ENCODE measurements around the gene MYPN. TPM values are rescaled to one million over a fixed set of nuclear protein-coding genes. Genes with fewer than 3 reads are reported as not detected.
"Not testable (repeated sequence)": the region's sequence is repeated elsewhere in the genome, so short reads cannot be mapped to it uniquely, and the experiment has no call there.

Gene MYPN
- polyA plus RNA-seq, 3 donors from 2014 or later: not detected

DNA sequence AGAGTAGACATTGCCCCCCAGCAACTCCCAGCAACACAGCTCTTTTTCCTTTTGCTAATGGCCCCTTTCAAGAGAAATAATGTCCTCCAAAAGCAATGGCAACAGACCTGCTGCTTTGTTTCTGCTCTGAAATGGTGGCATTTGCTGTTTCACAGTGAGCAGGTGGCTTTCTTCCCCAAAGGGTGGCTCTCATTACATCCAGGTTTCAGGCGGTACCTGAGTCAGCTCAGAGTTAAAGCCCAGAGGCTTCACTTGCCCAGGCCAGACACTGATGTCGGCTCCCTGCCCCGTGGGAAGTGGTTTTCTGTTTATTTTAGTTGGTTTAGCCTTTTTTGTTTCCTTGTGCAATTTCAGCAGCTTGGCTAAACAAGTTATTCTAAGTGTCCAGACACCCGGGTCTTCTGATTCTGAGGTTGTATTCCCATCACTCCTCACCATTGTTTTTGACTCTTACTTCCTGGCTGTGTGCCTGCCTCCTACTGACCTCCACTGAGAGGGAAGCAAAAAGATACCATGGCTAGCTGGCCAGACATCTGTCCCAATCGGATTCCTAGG is 130.4 kb downstream of the MYPN start:
- no peak for DNase-seq
- Mint-ChIP-seq H3K4me1 (no peaks in the 10 kb centered on the region), H3K27ac (no peak overlapping the region), H3K4me3 (no peak overlapping the region), H3K36me3 (no peaks in the 10 kb centered on the region), H3K27me3 (ENCODE audit: low read depth in 3 of 3) (peaks cover 0 to 4% (median 0%) of the 10 kb centered on the region in 3 donors), H3K9me3 (no peaks in the 10 kb centered on the region)

DNA sequence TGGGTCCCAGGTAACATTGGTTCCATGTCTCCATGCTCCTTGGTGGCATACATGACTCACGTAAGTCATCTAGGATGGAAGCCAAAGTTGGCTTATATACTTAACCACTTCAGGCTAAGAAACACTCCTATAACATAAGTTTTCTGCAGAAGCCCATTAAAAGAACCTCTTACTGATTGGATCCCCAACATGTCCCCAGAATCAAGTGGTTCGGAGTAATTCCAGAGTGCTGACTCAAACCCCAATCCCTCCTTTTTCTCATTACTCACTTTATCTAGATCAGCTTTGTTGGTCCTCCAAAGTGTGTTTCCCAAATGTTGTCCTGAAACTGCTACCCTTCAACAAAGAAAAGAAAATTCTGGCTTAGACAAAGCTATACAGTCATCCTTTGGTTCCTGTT is 132.8 kb downstream of the MYPN start:
- DNase-seq: no peak
- Mint-ChIP-seq H3K27ac (no peak overlapping the region), H3K9me3 (no peaks in the 10 kb centered on the region), H3K4me3 (no peak overlapping the region), H3K27me3 (ENCODE audit: low read depth in 3 of 3) (peaks cover 0 to 2% (median 2%) of the 10 kb centered on the region in 3 donors), H3K4me1 (no peaks in the 10 kb centered on the region), H3K36me3 (no peaks in the 10 kb centered on the region)

DNA sequence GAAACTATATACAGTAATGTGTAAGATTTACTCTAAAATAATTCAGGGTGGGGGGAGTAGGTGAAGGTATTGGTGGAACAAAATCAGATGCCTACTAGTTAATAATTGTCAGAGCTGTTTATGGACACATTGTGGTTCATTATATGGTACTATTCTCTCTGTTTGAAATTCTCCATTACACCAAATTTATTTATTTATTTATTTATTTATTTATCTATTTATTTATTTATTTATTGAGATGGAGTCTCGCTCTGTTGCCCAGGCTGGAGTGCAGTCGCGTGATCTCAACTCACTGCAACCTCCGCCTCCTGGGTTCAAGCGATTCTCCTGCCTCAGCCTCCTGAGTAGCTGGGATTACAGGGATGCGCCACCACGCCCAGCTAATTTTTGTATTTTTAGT is 137.1 kb downstream of the MYPN start:
- not testable (repeated sequence) for H3K9me3 Mint-ChIP-seq; H3K27me3 Mint-ChIP-seq (ENCODE audit: low read depth in 3 of 3); H3K36me3 Mint-ChIP-seq; DNase-seq; H3K4me1 Mint-ChIP-seq; H3K27ac Mint-ChIP-seq; H3K4me3 Mint-ChIP-seq

DNA sequence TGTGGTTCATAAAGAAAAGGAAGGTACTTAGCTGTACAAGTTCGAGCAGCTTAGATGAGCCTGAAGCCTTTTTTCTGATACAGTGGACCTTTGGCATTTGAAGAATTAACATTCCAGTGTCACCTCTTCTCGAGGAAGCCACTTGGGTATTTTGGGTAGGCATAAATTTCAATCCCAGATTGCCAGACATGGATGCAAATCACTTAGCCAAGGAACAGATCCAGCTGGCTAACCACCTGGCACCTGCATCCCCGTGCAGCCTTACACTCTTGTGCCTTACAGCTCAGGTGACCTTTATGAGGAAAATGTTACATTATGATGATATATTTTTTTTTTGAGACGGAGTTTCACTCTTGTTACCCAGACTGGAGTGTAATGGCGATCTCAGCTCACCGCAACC is 138.6 kb downstream of the MYPN start:
- H3K4me1 Mint-ChIP-seq: no peaks in the 10 kb centered on the region
- H3K9me3 Mint-ChIP-seq: no peaks in the 10 kb centered on the region
- no peak overlapping the region for H3K4me3 Mint-ChIP-seq
- H3K36me3 Mint-ChIP-seq: no peaks in the 10 kb centered on the region
- peaks cover 0 to 7% (median 0%) of the 10 kb centered on the region in 3 donors for H3K27me3 Mint-ChIP-seq (ENCODE audit: low read depth in 3 of 3)
- H3K27ac Mint-ChIP-seq: no peak overlapping the region
- no peak for DNase-seq

DNA sequence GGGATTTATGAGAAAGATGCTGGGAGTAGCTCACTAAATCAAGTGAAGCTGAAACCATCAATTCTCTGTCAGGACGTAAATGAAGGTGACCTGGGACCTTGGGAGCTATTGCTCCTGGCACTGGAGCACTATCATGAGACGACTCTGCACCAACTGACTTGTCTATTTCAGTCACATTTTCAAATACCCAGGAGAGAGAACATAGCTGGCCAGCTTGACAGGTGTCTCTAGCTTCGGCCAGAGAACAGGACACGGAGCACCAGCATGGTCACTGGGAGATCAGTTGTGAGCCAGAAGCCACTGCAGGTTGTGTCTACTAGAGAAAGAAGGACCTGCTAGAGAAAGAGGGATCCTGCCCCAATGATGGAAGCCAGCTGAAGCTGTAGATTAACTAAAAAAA is 140.0 kb downstream of the MYPN start:
- no peak for DNase-seq
- peaks cover 0 to 7% (median 0%) of the 10 kb centered on the region in 3 donors for H3K27me3 Mint-ChIP-seq (ENCODE audit: low read depth in 3 of 3)
- H3K36me3 Mint-ChIP-seq: no peaks in the 10 kb centered on the region
- no peaks in the 10 kb centered on the region for H3K4me1 Mint-ChIP-seq
- no peaks in the 10 kb centered on the region for H3K9me3 Mint-ChIP-seq
- H3K4me3 Mint-ChIP-seq: no peak overlapping the region
- no peak overlapping the region for H3K27ac Mint-ChIP-seq

DNA sequence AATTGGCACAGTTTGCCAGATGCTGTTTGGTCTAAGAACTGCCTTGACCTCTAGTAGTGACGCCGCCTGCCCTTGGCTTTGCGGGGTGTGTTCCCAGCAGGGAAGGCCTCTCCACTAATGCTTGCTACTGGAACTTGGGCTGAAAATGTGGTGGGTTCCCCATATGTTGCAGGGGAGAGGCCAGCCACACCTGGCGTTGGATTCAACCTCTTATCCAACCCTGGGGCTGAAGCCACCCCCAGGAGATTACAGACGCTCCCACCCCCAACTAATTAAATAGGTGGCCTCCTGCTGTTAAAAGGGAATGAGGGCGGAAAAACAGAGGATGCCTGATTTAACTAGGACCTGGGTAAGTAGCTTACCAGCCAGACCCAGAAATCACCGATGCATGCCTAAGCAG is 141.9 kb downstream of the MYPN start:
- H3K4me1 Mint-ChIP-seq: no peaks in the 10 kb centered on the region
- DNase-seq: no peak
- no peak overlapping the region for H3K27ac Mint-ChIP-seq
- no peaks in the 10 kb centered on the region for H3K36me3 Mint-ChIP-seq
- H3K27me3 Mint-ChIP-seq (ENCODE audit: low read depth in 3 of 3): peaks cover 0 to 6% (median 2%) of the 10 kb centered on the region in 3 donors
- no peak overlapping the region for H3K4me3 Mint-ChIP-seq
- H3K9me3 Mint-ChIP-seq: no peaks in the 10 kb centered on the region

DNA sequence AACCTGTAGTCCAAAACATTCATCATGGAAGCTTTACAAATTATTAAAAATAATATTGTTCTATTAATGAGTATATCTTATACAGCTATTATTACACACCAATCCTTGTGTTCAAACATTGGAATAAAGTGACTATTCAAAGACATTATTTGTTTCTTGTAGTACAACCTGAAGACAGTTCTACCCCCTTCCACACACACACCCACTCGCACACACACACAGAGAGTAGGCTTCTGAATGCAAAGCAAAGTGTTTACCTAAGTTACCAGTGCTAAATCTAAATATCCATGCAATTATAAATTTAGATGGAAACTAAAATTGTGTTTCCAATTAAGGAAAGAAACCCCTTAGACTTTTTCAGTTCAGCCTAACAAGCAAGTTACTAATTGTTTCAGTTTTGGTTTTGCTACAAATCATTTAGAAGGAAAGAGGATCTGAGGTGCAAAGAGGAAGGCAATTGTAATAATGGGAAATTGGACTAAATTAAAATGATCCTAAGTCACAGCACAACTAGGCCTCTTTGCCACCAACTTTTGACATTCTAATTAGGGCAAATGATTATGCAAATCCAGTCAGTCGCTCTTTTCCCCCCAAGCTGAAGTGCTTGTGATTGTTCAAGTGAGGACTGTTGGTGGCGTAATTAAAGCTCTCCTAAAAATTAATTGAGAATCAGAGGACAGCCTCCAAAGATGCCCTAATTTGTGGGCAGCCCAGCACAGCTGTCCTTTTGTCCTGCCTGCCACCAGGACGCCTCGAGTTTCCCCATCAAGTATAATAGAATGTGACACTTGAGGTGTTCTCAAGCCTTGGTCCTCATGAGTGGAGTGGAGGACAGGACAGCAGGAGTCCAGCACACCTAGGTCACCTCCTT is 142.6 kb downstream of the MYPN start:
- peaks cover 0 to 7% (median 2%) of the 10 kb centered on the region in 3 donors for H3K27me3 Mint-ChIP-seq (ENCODE audit: low read depth in 3 of 3)
- no peaks in the 10 kb centered on the region for H3K4me1 Mint-ChIP-seq
- no peak overlapping the region for H3K4me3 Mint-ChIP-seq
- DNase-seq: no peak
- H3K9me3 Mint-ChIP-seq: no peaks in the 10 kb centered on the region
- no peaks in the 10 kb centered on the region for H3K36me3 Mint-ChIP-seq
- no peak overlapping the region for H3K27ac Mint-ChIP-seq

DNA sequence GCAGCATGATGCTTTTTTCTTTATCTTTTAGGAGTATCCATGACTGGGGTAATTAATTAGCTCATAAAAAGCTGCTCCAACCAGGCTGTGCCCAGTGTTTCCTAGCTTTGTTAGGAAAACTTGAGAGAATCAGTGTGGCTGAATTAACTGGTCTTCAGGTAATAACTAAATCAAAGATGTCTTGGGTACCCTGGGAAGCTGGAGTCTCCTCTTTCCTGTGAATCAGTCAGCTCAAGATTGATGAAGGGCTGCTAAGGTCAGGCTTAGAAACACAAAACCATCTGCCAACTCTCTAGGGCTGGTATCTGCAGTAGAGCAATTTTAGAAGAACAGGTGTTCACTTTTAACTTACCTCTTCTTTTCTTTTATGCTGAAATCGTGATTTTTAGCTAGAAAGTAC is 144.1 kb downstream of the MYPN start:
- no peak for DNase-seq
- Mint-ChIP-seq H3K27me3 (ENCODE audit: low read depth in 3 of 3) (peaks cover 2 to 3% (median 3%) of the 10 kb centered on the region in 3 donors), H3K27ac (no peak overlapping the region), H3K4me3 (no peak overlapping the region), H3K9me3 (no peaks in the 10 kb centered on the region), H3K36me3 (no peaks in the 10 kb centered on the region), H3K4me1 (no peaks in the 10 kb centered on the region)

DNA sequence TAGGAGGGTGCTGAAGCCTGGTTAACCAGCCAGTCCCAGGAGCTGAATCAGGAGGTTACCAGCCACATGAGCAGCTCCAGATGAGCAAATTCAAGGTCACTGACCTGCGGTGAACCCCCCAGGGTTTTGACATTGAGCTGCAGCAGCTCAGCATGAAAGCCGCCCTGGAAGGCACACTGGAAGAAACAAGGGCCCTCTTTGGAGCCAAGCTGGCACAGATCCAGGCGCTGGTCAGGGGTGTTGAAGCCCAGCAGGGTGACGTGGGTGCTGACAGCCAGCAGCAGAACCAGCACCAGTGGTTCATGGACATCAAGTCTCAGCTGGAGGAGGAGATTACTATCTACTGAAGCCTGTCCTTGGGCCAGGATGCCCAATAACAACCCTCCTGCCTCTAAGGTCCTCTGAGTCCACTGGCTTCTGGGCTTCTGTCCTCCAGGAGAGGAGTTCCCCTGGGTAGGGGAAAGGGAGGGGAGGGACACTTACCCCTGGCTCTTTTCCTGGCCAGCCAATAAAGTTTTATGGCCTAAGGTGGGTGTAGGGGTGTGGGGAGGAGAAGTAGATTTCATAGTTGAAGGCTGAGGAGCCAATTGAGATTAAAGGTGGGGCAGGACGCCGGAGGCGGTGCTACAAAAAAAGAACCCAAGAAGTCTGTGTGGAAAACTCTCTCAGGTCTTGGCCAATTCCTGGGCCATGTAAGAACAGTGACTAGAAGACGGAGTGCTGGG is 152.0 kb downstream of the MYPN start:
- H3K27ac Mint-ChIP-seq: no peak overlapping the region
- no peak for DNase-seq
- no peaks in the 10 kb centered on the region for H3K4me1 Mint-ChIP-seq
- peaks cover 0 to 6% (median 0%) of the 10 kb centered on the region in 3 donors for H3K36me3 Mint-ChIP-seq
- H3K27me3 Mint-ChIP-seq (ENCODE audit: low read depth in 3 of 3): peaks cover 0 to 4% (median 3%) of the 10 kb centered on the region in 3 donors
- no peak overlapping the region for H3K4me3 Mint-ChIP-seq
- H3K9me3 Mint-ChIP-seq: peaks cover 0 to 3% (median 0%) of the 10 kb centered on the region in 6 donors

Other genes with a start within 250 kb of the MYPN start
- gene SIRT1, start 224.8 kb upstream of the MYPN start, polyA plus RNA-seq: 10 to 100 TPM in 1 of 3 donors, 1 to 10 TPM in 2; 3.4 to 16.2 (median 7.3) TPM
- 10 to 100 TPM in 2 of 3 donors, 1 to 10 TPM in 1; 9.6 to 20.7 (median 12.7) TPM for gene HERC4, start 34.2 kb upstream of the MYPN start, polyA plus RNA-seq
- not detected for gene ATOH7, start 122.6 kb downstream of the MYPN start, polyA plus RNA-seq
- 100 to 1,000 TPM in 1 of 3 donors, 10 to 100 TPM in 2; 71.7 to 107 (median 85.5) TPM for gene HNRNPH3, start 222.6 kb downstream of the MYPN start, polyA plus RNA-seq
- gene PBLD, start 223.4 kb downstream of the MYPN start, polyA plus RNA-seq: 1 to 10 TPM; 1.3 to 2.6 (median 1.5) TPM

Data from immature natural killer cell (primary cell).